Measurements from ENCODE around the gene ZMYND15. TPM values are rescaled to one million over a fixed set of nuclear protein-coding genes. Genes with fewer than 3 reads are reported as not detected.

Gene ZMYND15
- total RNA-seq, 1 experiment from 2014 or later: 0.42 TPM

- no peak overlapping the region for H2BK120ac ChIP-seq (ENCODE audit: low read depth, low read length, poor library complexity, severe bottlenecking)
- H4K8ac ChIP-seq (replicated peaks; ENCODE audit: insufficient read length, low read depth, low read length): no peak overlapping the region
Observed at GRCh38 chr17:4764595-4764994, 25.0 kb downstream of the ZMYND15 start.

More at GRCh38 chr17:4764595-4764994, 25.0 kb downstream of the ZMYND15 start:
- H3K27ac Mint-ChIP-seq: no peak overlapping the region
- H3K9me3 Mint-ChIP-seq: no peaks in the 10 kb centered on the region
- H3K23me2 ChIP-seq (ENCODE audit: insufficient read length, low read depth, low read length, poor library complexity, severe bottlenecking): no peaks in the 10 kb centered on the region
- H3K56ac ChIP-seq (ENCODE audit: insufficient read length, low read depth, low read length): no peak overlapping the region
- no peak overlapping the region for H2BK12ac ChIP-seq (ENCODE audit: insufficient read length, low read depth, low read length)
- no peak overlapping the region for H3T11ph ChIP-seq (ENCODE audit: low read length)
- H2AFZ ChIP-seq (ENCODE audit: low read length): no peak overlapping the region
- H3K4ac ChIP-seq (ENCODE audit: low read depth, low read length): no peak overlapping the region
- H3K27me3 Mint-ChIP-seq (ENCODE audit: low read depth): peaks cover 7% of the 10 kb centered on the region
- H4K5ac ChIP-seq (ENCODE audit: insufficient read length, low read depth, low read length): no peak overlapping the region
- H3K23ac ChIP-seq (ENCODE audit: insufficient read length, low read depth, low read length): no peak overlapping the region
- no peaks in the 10 kb centered on the region for H3K9me3 ChIP-seq (ENCODE audit: control insufficient read depth, low read depth, low read length)
- no peaks in the 10 kb centered on the region for H3K27me3 ChIP-seq (ENCODE audit: insufficient read depth, low read length)
- H2BK5ac ChIP-seq (ENCODE audit: insufficient read length, low read length): no peak overlapping the region
- no peak overlapping the region for H2AK5ac ChIP-seq (ENCODE audit: insufficient read length, low read length)
- H3K79me1 ChIP-seq (ENCODE audit: insufficient read depth, low read depth, low read length, poor library complexity, severe bottlenecking): no peaks in the 10 kb centered on the region
- no peak overlapping the region for H3K27ac ChIP-seq (ENCODE audit: insufficient read length, low read depth, low read length)
- TF ChIP-seq CTCF (conservative IDR thresholded peaks at IDR 0.05): no peak
- no peaks in the 10 kb centered on the region for H3K4me1 ChIP-seq (ENCODE audit: insufficient read depth, low read length)
- no peaks in the 10 kb centered on the region for H3K79me2 ChIP-seq (ENCODE audit: insufficient read depth, low read length)
- H4K91ac ChIP-seq (ENCODE audit: insufficient read length, low read depth, low read length): no peak overlapping the region
- H3K36me3 Mint-ChIP-seq (ENCODE audit: insufficient read depth in 1 of 3, low read depth in 3 of 3): no peaks in the 10 kb centered on the region
- no peaks in the 10 kb centered on the region for H3K4me1 Mint-ChIP-seq
- H3K9ac ChIP-seq (ENCODE audit: extremely low read depth, insufficient read length, low read length): no peak overlapping the region
- no peak overlapping the region for H3K4me2 ChIP-seq (ENCODE audit: insufficient read depth, insufficient read length, low read length)
- DNase-seq: no peak
- no peak overlapping the region for H3K18ac ChIP-seq (ENCODE audit: insufficient read length, low read depth, low read length)
- H2BK20ac ChIP-seq (ENCODE audit: low read depth, low read length, poor library complexity, severe bottlenecking): no peak overlapping the region
- no peaks in the 10 kb centered on the region for H4K20me1 ChIP-seq (ENCODE audit: control insufficient read depth, insufficient read depth, insufficient read length)
- H3K4me3 Mint-ChIP-seq: no peak overlapping the region
- H3K14ac ChIP-seq (ENCODE audit: insufficient read depth, low read length): no peak overlapping the region
- no peak overlapping the region for H2BK15ac ChIP-seq (ENCODE audit: low read depth, low read length)
- WGBS (ENCODE audit: extremely low coverage, insufficient read length, low lambda C conversion rate): no CpG with 5 or more reads among the region's 3 CpGs
